ENCODE data around the gene GNG7.

GRCh38 chr19:2721570-2722540 is 19.4 kb upstream of the GNG7 start:
- TF ChIP-seq CTCF (conservative IDR thresholded peaks at IDR 0.05; ENCODE audit: low read length) (no peak), EZH2phosphoT487 (IDR thresholded peaks at IDR 0.05; ENCODE audit: borderline replicate concordance) (no peak)
